ENCODE results near the gene IBA57. TPM values are rescaled to one million over a fixed set of nuclear protein-coding genes. Genes with fewer than 3 reads are reported as not detected.

IBA57 gene
- total RNA-seq, 2 donors from 2014 or later, result 6.6 to 8.8 TPM

DNA sequence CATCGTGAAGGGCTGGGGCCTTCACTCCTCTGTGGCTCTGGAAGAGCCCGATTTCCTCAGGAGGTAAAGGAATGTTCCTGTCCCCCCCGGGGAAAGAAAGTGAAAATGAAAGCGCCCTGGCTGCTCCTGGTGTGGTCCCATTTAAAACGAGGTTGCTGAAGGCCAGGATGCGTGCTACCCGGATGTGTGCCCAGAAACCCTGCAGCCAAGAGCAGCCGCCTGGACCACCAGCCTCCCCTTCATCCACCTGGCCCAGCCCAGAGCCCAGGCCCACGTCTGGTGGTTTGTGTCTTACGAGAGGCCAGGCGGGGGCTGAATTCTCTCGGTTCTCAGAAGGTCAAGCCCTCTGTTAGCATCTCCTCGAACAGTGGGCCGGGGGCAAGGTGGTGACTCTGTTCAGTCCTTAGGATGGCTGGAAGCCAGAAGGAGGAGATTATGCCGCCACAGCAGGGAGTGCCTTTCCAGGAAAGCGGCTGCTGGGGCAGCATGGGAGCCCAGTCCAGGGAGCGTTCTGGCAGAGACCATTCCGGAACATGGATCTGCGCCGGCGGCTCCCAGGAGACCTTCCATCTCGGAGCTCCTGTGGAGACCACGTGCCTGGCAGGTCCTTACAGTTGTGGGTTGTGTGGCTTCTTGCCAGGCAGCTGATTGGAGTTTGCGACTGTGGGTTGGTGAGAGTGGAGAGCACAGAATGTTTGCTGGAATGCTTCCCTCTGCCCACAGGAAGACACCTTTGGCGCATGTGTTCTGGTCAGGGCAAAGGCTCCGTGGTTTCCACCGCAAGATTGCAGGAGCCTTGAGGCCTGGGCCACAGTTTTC, 24.2 kb upstream of the IBA57 start:
- Mint-ChIP-seq H3K27ac (peak overlapping the region; percentile 93), H3K4me3 (peak overlapping the region; percentile 98), H3K27me3 (no peaks in the 10 kb centered on the region), H3K4me1 (peaks cover 14% of the 10 kb centered on the region), H3K9me3 (no peaks in the 10 kb centered on the region), H3K36me3 (ENCODE audit: low read depth) (peaks cover 58% of the 10 kb centered on the region)
- no peak for ATAC-seq (replicated peaks)

DNA sequence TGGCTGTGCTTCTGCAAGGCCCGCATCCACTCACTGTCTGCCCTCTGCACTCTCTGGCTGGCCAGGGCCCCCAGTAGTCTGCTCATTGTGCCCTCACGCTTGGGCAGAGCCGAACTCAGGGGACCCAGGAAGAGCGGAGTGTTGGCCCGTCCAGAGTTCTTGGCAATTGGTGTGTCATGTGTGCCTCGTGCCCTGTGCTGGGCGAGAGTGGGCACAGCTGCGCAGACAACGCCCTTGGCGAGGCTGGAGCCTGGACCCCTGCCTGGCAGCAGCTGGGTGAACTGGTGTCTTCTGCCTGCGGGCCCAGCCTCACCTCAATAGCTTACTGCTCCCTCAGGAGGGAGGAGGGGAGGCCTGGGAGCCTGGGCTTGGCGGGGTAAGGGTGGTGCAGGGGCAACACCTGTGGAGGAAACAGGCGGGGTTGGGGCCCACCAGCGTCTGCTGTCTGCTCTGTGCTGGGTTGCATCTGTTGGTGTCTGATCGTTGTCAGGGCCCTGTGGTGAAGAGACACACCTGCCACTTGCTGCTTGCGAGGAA, 23.4 kb upstream of the IBA57 start:
- Mint-ChIP-seq H3K9me3 (no peaks in the 10 kb centered on the region), H3K27me3 (no peaks in the 10 kb centered on the region), H3K27ac (peak overlapping the region; percentile 42), H3K36me3 (ENCODE audit: low read depth) (peaks cover 62% of the 10 kb centered on the region), H3K4me3 (peak overlapping the region; percentile 98), H3K4me1 (peaks cover 14% of the 10 kb centered on the region)
- no peak for ATAC-seq (replicated peaks)

DNA sequence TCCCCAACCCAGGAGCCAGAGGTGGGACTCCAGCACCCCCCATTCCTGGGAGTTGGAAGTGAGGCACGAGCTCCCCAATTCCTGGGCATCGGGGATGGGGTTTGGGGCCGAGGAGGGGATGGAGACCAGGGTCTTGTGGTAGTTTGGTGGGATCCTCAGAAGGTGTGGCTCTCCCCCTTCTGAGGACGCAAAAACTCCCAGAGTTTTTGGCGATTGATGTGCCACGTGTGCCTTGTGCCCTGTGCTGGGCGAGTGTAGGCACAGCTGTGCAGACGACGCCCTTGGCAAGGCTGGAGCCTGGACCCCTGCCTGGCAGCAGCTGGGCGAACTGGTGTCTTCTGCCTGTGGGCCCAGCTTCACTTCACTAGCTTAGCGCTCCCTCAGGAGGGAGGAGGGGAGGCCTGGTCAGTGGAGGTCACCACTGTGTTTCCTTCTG, 22.9 kb upstream of the IBA57 start:
- peaks cover 62% of the 10 kb centered on the region for H3K36me3 Mint-ChIP-seq (ENCODE audit: low read depth)
- no peaks in the 10 kb centered on the region for H3K27me3 Mint-ChIP-seq
- no peak for ATAC-seq (replicated peaks)
- peak overlapping the region; percentile 98 for H3K4me3 Mint-ChIP-seq
- H3K9me3 Mint-ChIP-seq, result no peaks in the 10 kb centered on the region
- peaks cover 14% of the 10 kb centered on the region for H3K4me1 Mint-ChIP-seq
- peak overlapping the region; percentile 42 for H3K27ac Mint-ChIP-seq

DNA sequence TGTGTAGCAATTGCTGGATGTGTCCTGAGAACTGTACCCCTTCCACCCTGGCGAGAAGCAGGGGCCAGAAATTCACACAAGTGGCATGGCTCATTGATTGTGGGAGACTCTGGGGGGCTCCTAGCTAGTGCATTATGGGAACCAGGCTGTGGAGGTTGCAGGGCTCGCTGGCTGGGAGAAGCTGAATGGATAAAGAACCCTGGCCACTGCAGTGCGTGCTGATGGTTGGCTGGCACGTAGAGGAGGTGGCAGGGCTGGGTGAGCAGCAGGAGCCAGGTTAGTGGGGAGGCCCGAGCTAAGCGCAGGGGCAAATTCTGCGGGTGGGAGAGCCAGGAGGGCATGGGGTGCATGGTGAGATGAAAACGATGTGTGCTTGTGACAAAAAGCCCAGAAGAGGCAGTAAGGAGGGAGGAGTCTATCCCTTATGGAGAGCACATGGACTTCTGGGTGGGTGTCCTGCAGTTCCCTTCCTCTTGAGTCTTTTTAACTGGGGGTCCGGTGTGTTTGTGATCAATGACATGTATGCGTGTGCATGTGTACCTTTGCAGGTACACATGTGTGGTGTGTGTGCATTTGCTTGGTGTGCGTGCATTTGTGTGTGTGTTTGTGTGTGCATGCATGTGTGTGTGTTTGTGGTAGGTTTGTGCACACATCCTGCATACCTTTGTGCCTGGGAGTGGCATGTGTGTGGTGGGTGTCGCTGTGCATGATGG, 22.0 kb upstream of the IBA57 start:
- H3K4me1 Mint-ChIP-seq, result peaks cover 14% of the 10 kb centered on the region
- peak overlapping the region; percentile 42 for H3K27ac Mint-ChIP-seq
- no peak for ATAC-seq (replicated peaks)
- H3K4me3 Mint-ChIP-seq, result peak overlapping the region; percentile 98
- no peaks in the 10 kb centered on the region for H3K9me3 Mint-ChIP-seq
- no peaks in the 10 kb centered on the region for H3K27me3 Mint-ChIP-seq
- peaks cover 62% of the 10 kb centered on the region for H3K36me3 Mint-ChIP-seq (ENCODE audit: low read depth)

DNA sequence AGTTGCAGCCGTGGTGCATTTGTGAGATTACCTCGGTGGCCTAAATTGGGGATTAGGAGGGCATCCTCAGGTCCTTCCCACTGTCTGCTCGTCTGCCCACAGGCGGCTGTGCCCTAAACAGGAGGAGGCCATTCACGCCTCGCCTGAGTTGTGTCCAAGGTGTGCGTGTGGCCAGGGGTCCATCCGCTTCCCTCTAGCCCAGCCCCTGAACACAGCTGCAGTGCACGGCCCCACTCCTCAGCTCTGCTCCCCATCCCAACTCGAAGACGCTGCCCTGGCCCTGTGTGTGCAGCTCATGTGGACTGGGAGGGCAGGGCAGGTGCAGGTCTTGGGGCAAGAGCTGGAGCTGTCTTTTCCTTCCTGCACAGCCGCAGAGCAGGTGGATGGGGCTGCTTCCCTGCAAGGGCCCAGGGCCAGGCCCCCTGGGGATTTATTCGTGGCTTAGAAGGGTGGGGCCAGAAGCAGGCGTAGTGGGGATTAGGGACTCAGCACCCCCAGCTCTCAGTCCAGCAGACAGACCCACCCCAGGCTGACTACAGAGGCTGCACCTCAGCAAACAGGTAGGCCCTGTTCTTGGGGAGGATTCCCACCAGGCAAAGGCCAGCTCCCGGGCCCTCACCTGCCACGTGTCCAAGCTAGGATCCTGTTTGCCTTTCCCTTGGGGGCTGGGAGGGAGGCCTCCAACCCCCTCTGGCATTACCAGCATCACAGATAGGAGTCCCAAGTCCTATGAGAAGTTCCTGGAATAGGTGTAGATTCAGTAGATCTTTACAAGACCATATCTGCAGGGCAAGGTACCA, 21.2 kb upstream of the IBA57 start:
- peak overlapping the region; percentile 98 for H3K4me3 Mint-ChIP-seq
- no peak for ATAC-seq (replicated peaks)
- no peak overlapping the region for H3K27ac Mint-ChIP-seq

DNA sequence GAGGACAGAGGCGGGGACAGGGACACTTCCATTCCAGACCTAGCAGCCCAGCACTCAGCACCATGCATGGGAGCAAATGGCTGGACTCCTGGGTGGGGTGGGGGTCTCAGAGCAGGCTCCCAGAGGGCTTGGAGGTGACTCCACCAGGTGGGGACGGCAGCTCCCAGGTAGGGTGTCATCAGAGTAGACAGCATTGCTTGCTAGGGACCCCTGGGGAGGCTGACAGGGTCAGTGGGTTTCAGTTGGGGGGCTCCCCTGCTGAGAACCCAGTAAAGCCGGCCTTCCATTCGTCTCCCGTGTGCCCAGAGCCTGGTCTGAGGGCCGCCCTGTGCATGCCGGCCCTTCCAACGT, 20.6 kb upstream of the IBA57 start:
- Mint-ChIP-seq H3K4me1 (peaks cover 14% of the 10 kb centered on the region), H3K27me3 (no peaks in the 10 kb centered on the region), H3K27ac (no peak overlapping the region), H3K4me3 (no peak overlapping the region), H3K36me3 (ENCODE audit: low read depth) (peaks cover 59% of the 10 kb centered on the region), H3K9me3 (no peaks in the 10 kb centered on the region)
- ATAC-seq (replicated peaks), result no peak

More for the DNA sequence above, 21.2 kb upstream of the IBA57 start:
- peaks cover 62% of the 10 kb centered on the region for H3K36me3 Mint-ChIP-seq (ENCODE audit: low read depth)
- H3K27me3 Mint-ChIP-seq, result no peaks in the 10 kb centered on the region
- no peaks in the 10 kb centered on the region for H3K9me3 Mint-ChIP-seq
- peaks cover 14% of the 10 kb centered on the region for H3K4me1 Mint-ChIP-seq

DNA sequence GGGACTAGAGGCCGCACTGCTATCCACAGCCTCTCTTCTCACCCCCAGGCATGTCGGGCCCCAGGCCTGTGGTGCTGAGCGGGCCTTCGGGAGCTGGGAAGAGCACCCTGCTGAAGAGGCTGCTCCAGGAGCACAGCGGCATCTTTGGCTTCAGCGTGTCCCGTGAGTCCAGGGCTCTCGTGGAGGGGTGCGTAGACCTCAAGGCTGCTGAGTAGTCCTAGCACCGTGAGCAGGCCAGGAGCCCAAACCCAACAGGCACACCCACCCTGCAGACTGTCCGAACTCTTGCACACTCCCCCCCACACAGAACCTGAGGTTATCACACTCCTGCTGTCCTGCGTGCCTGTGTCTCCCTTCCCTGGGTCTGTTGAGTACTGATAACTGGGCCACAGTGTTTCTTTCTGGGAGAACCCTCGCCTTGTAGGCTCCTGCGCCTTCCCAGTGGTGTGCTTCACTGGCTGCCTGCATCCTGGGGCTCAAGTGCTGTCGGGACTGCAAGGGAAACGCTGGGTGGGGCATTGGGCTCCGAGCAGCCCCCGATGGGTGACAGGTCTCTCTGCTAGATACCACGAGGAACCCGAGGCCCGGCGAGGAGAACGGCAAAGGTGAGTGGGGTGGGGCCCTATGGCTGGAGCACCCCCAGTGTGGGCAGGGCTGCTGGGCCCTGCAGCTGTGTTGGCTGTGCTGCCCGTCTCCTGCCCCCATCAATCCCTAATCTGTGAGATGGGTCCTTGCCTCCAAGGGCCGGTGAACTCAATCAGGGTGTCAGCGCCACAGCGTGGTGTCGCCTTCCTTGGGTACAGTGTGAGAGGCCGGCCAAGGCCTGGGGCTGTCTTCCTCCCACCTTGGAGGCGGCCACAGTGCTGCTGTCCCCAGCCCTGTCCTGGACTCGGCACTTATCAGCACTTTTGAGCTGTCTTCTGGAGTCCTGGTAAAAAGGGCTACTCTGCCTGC, 19.9 kb upstream of the IBA57 start:
- Mint-ChIP-seq H3K4me1 (peaks cover 14% of the 10 kb centered on the region), H3K27ac (no peak overlapping the region), H3K4me3 (no peak overlapping the region), H3K9me3 (no peaks in the 10 kb centered on the region), H3K36me3 (ENCODE audit: low read depth) (peaks cover 53% of the 10 kb centered on the region), H3K27me3 (no peaks in the 10 kb centered on the region)
- ATAC-seq (replicated peaks), result no peak

DNA sequence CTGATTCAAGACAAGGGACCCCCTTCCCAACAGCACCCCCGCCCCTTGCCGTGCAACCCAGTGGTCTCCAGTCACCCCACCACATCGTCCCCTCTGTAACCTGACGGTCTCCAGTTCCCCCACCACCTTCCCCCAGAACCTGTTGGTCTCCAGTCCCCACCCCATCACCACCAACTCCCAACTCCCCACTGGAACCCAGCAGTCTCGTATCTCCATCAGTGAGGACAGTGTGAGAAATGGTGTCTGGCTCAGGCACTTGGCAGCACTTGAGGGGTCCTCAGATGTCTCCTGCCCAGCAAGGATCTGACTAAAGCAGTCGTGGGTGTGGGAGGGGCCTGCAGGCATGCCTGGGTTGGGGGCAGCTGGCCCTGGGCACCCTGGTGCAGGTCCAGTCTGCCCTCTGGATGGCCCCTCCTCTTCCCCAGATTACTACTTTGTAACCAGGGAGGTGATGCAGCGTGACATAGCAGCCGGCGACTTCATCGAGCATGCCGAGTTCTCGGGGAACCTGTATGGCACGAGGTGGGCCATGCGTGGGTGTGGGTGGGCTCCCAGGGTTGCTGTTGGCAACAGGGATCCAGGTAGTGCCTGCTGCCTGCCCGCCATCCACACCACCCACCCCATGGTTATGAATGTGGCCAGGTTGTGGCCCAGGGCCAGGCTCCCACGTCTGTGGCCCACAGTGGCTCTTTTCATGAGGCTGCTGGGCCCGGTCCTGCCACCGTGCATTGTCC, 19.0 kb upstream of the IBA57 start:
- Mint-ChIP-seq H3K4me1 (peaks cover 14% of the 10 kb centered on the region), H3K27ac (no peak overlapping the region), H3K9me3 (no peaks in the 10 kb centered on the region), H3K27me3 (no peaks in the 10 kb centered on the region), H3K4me3 (no peak overlapping the region), H3K36me3 (ENCODE audit: low read depth) (peaks cover 44% of the 10 kb centered on the region)
- no peak for ATAC-seq (replicated peaks)

DNA sequence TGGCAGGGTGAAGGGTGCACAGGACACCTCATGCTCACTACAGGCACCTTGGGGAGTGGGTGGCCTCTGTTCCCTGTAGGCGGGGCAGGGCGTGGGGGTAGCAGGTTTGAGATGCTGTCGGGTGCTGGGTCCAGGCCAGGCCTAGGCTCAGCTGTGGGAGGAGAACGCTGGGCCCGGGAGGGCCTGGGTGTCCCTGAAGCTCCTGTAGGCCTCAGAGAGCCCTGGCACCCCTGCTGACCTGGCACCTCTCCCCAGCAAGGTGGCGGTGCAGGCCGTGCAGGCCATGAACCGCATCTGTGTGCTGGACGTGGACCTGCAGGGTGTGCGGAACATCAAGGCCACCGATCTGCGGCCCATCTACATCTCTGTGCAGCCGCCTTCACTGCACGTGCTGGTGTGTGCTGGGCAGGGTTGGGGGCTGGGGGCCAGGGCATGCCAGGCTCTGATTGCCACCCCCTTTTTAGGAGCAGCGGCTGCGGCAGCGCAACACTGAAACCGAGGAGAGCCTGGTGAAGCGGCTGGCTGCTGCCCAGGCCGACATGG, 18.4 kb upstream of the IBA57 start:
- Mint-ChIP-seq H3K27ac (no peak overlapping the region), H3K9me3 (no peaks in the 10 kb centered on the region), H3K36me3 (ENCODE audit: low read depth) (peaks cover 38% of the 10 kb centered on the region), H3K27me3 (no peaks in the 10 kb centered on the region), H3K4me1 (peaks cover 14% of the 10 kb centered on the region), H3K4me3 (no peak overlapping the region)
- ATAC-seq (replicated peaks), result no peak

DNA sequence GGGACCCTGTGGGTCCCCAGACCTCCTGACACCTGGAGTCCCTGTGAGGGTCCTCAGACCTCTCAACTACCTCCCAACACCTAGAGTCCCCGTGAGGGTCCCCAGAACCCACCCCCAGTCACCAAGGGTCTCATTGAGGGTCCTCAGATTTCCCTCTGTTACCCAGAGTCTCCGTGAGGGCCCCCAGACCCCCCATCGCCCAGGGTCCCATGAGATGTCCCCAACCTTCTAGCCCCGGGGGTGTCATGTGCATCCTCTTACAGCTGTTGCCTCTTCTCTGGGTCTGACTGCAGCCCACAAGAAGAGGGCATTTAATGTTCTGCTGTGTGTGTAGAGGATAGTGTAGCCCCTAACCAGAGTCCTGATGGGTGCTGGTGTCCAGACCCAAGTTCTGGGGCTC, 17.8 kb upstream of the IBA57 start:
- no peak for ATAC-seq (replicated peaks)
- no peaks in the 10 kb centered on the region for H3K9me3 Mint-ChIP-seq

DNA sequence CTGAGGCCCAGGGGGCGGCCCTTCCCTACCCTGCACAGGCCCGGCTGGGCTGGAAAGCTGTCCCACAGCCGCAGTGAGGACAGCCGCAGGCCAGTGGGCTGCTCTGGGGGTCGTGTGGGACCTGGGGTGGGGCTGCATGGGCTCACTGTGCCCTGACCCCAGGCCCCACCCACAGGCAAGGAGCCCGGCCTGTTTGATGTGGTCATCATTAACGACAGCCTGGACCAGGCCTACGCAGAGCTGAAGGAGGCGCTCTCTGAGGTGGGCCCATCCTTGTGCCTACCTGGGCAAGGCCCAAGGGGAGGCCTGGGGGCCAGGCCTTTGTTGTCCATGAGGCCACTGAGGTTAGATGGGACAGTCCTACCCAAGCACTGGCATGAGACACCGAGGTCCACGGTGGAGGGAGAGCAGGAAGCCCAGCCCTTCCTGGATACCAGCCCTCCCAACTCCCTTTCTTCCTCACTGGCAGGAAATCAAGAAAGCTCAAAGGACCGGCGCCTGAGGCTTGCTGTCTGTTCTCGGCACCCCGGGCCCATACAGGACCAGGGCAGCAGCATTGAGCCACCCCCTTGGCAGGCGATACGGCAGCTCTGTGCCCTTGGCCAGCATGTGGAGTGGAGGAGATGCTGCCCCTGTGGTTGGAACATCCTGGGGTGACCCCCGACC, 17.3 kb upstream of the IBA57 start:
- no peaks in the 10 kb centered on the region for H3K9me3 Mint-ChIP-seq
- H3K27ac Mint-ChIP-seq, result no peak overlapping the region
- H3K4me3 Mint-ChIP-seq, result no peak overlapping the region

More for the DNA sequence above, 17.8 kb upstream of the IBA57 start:
- Mint-ChIP-seq H3K4me3 (no peak overlapping the region), H3K36me3 (ENCODE audit: low read depth) (peaks cover 32% of the 10 kb centered on the region), H3K27ac (no peak overlapping the region), H3K27me3 (no peaks in the 10 kb centered on the region), H3K4me1 (peaks cover 14% of the 10 kb centered on the region)

DNA sequence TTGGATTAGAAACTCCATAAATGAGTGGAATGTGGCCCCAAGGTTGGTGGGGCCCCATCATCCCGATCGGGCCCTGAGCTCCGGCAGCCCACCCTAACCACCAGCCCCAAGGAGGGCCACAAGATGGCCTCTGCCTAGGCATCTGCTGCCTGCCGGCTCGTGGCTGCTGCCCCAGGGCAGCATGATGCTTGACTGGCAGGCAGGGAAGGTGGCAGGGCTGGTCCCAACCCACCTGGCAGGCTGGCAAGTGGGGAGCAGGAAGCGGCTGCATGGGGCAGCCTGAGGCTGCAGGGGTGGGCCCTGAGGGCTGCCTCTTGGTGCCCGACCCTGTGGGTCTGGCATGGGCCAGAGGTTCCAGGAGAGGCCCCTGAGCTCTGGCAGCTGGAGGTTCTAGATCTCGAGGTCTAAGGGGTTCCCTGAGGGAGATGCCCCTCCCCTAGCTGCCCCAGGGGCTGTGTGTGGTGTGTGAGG, 16.6 kb upstream of the IBA57 start:
- Mint-ChIP-seq H3K4me3 (no peak overlapping the region), H3K27ac (no peak overlapping the region), H3K4me1 (peaks cover 3% of the 10 kb centered on the region), H3K36me3 (ENCODE audit: low read depth) (peaks cover 20% of the 10 kb centered on the region), H3K9me3 (no peaks in the 10 kb centered on the region), H3K27me3 (no peaks in the 10 kb centered on the region)
- no peak for ATAC-seq (replicated peaks)

More for the DNA sequence above, 17.3 kb upstream of the IBA57 start:
- Mint-ChIP-seq H3K36me3 (ENCODE audit: low read depth) (peaks cover 27% of the 10 kb centered on the region), H3K27me3 (no peaks in the 10 kb centered on the region), H3K4me1 (peaks cover 9% of the 10 kb centered on the region)
- no peak for ATAC-seq (replicated peaks)
